ENCODE data around the gene CDH23.

GRCh38 chr10:71555087-71555723, 158.5 kb downstream of the CDH23 start:
- TF ChIP-seq GATA2 (IDR thresholded peaks at IDR 0.05; ENCODE audit: low read depth, low read length) (no peak), GATA3 (IDR thresholded peaks at IDR 0.05; ENCODE audit: low read depth, low read length) (no peak)

Data from SH-SY5Y (cell line).